Loucy (cell line): Measurements from ENCODE around the gene CRACR2A.

Source experiments
- H2AFZ ChIP-seq: fragments of 200-600 bp; sonication (generic); 2 replicates; pipeline ENCODE4 v1.6.0; 2016; ENCODE audit warnings: antibody characterized with exemption, mild to moderate bottlenecking, low read length, moderate library complexity
- H3F3A ChIP-seq: fragments of 200-600 bp; 2 replicates; pipeline ENCODE4 v1.6.0; 2016; ENCODE audit warnings: antibody characterized with exemption, low read depth, mild to moderate bottlenecking
- H3K27me3 ChIP-seq: fragments of 200-600 bp; sonication (generic); 2 replicates; pipeline ENCODE4 v1.6.1; 2014; ENCODE audit warnings: low read length, mild to moderate bottlenecking; ENCODE audit not compliant: insufficient read depth, poor library complexity, severe bottlenecking
- H3K36me3 ChIP-seq: fragments of 200-600 bp; sonication (generic); 2 replicates; pipeline ENCODE4 v1.6.1; 2016; ENCODE audit warnings: low read length; ENCODE audit not compliant: insufficient read depth
- H3K4me1 ChIP-seq: fragments of 200-600 bp; sonication (generic); 2 replicates; pipeline ENCODE4 v1.5.1; 2014; ENCODE audit warnings: low read length, mild to moderate bottlenecking; ENCODE audit not compliant: insufficient read depth, poor library complexity, severe bottlenecking
- H3K4me2 ChIP-seq: fragments of 200-600 bp; sonication (generic); 2 replicates; pipeline ENCODE4 v1.6.0; 2014; ENCODE audit warnings: antibody characterized with exemption, low read length, low read depth, mild to moderate bottlenecking; ENCODE audit not compliant: poor library complexity, severe bottlenecking
- H3K4me3 ChIP-seq: fragments of 200-600 bp; sonication (generic); 2 replicates; pipeline ENCODE4 v1.5.1; 2014; ENCODE audit warnings: low read length, mild to moderate bottlenecking, mixed read lengths; ENCODE audit not compliant: poor library complexity, severe bottlenecking
- H3K79me2 ChIP-seq: fragments of 200-600 bp; sonication (generic); 2 replicates; pipeline ENCODE4 v1.6.1; 2014; ENCODE audit warnings: low read length; ENCODE audit not compliant: insufficient read depth
- H3K9ac ChIP-seq: fragments of 200-600 bp; sonication (generic); 2 replicates; pipeline ENCODE4 v1.6.0; 2014; ENCODE audit warnings: mild to moderate bottlenecking, low read depth, low read length, moderate library complexity; ENCODE audit not compliant: poor library complexity, severe bottlenecking
- H3K9me2 ChIP-seq: fragments of 200-600 bp; sonication (generic); replicated peaks from 2 replicates; pipeline ENCODE4 v1.6.1; 2016; ENCODE audit warnings: low read depth, low read length, mixed read lengths
- H3K9me3 ChIP-seq: fragments of 200-600 bp; sonication (generic); 2 replicates; pipeline ENCODE4 v1.6.1; 2014; ENCODE audit warnings: mild to moderate bottlenecking, antibody characterized with exemption, low read length, low read depth; ENCODE audit not compliant: insufficient read depth
- H4K20me1 ChIP-seq: fragments of 200-600 bp; sonication (generic); 2 replicates; pipeline ENCODE4 v1.6.0; 2014; ENCODE audit warnings: antibody characterized with exemption, low read length, mild to moderate bottlenecking; ENCODE audit not compliant: insufficient read depth, poor library complexity, severe bottlenecking
- EZH2phosphoT487 ChIP-seq: fragments of 200-600 bp; IDR thresholded peaks from 2 replicates; pipeline ENCODE4 v1.6.1; 2018; ENCODE audit warnings: antibody characterized with exemption, mild to moderate bottlenecking, moderate library complexity, borderline replicate concordance
- TF ChIP-seq, protein P1 (sequence below): fragments of 200-600 bp; sonication (generic); conservative IDR thresholded peaks from 2 replicates; pipeline ENCODE4 v1.5.1; 2014; ENCODE audit warnings: mild to moderate bottlenecking, antibody characterized with exemption, low read length

Gene CRACR2A

GRCh38 chr12:3722368-3722767, 30.5 kb downstream of the CRACR2A start:
- peaks cover 5% of the 10 kb centered on the region; the same call in 1 of the 2 replicates for H3K9me3 ChIP-seq
- no peaks in the 10 kb centered on the region for H3K9me2 ChIP-seq
- no peaks in the 10 kb centered on the region; the same call in 1 of the 2 replicates for H3K36me3 ChIP-seq

DNA sequence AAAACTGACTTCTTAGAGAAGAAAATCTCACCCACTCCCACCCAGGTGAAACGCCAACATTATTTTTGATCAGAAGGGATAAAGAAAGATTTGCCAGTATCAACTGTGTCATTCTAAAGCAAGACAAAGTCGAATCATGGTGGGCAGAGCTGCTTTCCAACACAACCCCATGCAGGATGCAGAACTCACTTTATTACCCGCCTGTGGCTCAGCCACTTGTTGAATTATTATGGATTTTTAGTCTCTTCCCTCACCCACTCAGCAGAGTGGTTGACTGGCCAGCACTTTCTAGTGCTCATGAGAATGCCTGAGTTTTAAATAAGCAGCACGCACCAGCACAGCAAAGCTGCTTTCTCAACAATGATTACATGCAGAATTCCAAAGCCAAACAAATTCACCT, 32.1 kb downstream of the CRACR2A start:
- TF ChIP-seq, protein P1, sequence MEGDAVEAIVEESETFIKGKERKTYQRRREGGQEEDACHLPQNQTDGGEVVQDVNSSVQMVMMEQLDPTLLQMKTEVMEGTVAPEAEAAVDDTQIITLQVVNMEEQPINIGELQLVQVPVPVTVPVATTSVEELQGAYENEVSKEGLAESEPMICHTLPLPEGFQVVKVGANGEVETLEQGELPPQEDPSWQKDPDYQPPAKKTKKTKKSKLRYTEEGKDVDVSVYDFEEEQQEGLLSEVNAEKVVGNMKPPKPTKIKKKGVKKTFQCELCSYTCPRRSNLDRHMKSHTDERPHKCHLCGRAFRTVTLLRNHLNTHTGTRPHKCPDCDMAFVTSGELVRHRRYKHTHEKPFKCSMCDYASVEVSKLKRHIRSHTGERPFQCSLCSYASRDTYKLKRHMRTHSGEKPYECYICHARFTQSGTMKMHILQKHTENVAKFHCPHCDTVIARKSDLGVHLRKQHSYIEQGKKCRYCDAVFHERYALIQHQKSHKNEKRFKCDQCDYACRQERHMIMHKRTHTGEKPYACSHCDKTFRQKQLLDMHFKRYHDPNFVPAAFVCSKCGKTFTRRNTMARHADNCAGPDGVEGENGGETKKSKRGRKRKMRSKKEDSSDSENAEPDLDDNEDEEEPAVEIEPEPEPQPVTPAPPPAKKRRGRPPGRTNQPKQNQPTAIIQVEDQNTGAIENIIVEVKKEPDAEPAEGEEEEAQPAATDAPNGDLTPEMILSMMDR = no peak
- TF ChIP-seq EZH2phosphoT487 = no peak

More at GRCh38 chr12:3722368-3722767, 30.5 kb downstream of the CRACR2A start:
- no peak overlapping the region for H3K9ac ChIP-seq
- no peak overlapping the region for H2AFZ ChIP-seq
- TF ChIP-seq, protein P1 = no peak
- H3K4me1 ChIP-seq = peaks cover 7% of the 10 kb centered on the region
- H3F3A ChIP-seq = 0 out of 2 replicates have a peak, but pooled peaks cover under 1% of the 10 kb centered on the region
- H4K20me1 ChIP-seq = no peaks in the 10 kb centered on the region
- H3K27me3 ChIP-seq = no peaks in the 10 kb centered on the region
- H3K79me2 ChIP-seq = no peaks in the 10 kb centered on the region
- no peak overlapping the region for H3K4me2 ChIP-seq
- H3K4me3 ChIP-seq = no peak overlapping the region

GRCh38 chr12:3718100-3718499, 34.8 kb downstream of the CRACR2A start:
- no peaks in the 10 kb centered on the region for H4K20me1 ChIP-seq
- H3K9me2 ChIP-seq = no peaks in the 10 kb centered on the region
- H3K36me3 ChIP-seq = no peaks in the 10 kb centered on the region; the same call in 1 of the 2 replicates
- TF ChIP-seq, protein P1 = no peak
- no peak for TF ChIP-seq EZH2phosphoT487
- no peaks in the 10 kb centered on the region for H3K27me3 ChIP-seq
- no peak overlapping the region for H3K4me2 ChIP-seq
- no peak overlapping the region for H3K4me3 ChIP-seq
- H3K9ac ChIP-seq = no peak overlapping the region
- H3F3A ChIP-seq = no peaks in the 10 kb centered on the region
- peaks cover 5% of the 10 kb centered on the region; the same call in 1 of the 2 replicates for H3K9me3 ChIP-seq
- no peak overlapping the region for H2AFZ ChIP-seq
- H3K4me1 ChIP-seq = no peaks in the 10 kb centered on the region
- H3K79me2 ChIP-seq = no peaks in the 10 kb centered on the region

More for the DNA sequence above, 32.1 kb downstream of the CRACR2A start:
- H3F3A ChIP-seq = no peaks in the 10 kb centered on the region
- no peaks in the 10 kb centered on the region for H4K20me1 ChIP-seq
- no peak overlapping the region for H2AFZ ChIP-seq
- H3K4me3 ChIP-seq = no peak overlapping the region
- no peak overlapping the region for H3K9ac ChIP-seq
- no peaks in the 10 kb centered on the region for H3K9me2 ChIP-seq
- H3K27me3 ChIP-seq = no peaks in the 10 kb centered on the region
- H3K4me1 ChIP-seq = no peaks in the 10 kb centered on the region
- H3K9me3 ChIP-seq = peaks cover 5% of the 10 kb centered on the region; the same call in 1 of the 2 replicates
- no peaks in the 10 kb centered on the region; the same call in 1 of the 2 replicates for H3K36me3 ChIP-seq
- H3K79me2 ChIP-seq = no peaks in the 10 kb centered on the region
- no peak overlapping the region for H3K4me2 ChIP-seq
